SK-N-SH (cell line): ENCODE results near the gene TP53TG5. TPM values are rescaled to one million over a fixed set of nuclear protein-coding genes. Genes with fewer than 3 reads are reported as not detected.

Experiments
- CTCF ChIA-PET: fragments of 300-600, 350-600 bp; formaldehyde crosslinking; extraction: SDS; loops from one replicate; lab custom pipeline; 2021; lab: Yijun Ruan, JAX
- POLR2A ChIA-PET: fragments of 350-600 bp; sonication (Branson Sonifier 250); formaldehyde crosslinking; extraction: SDS; loops from one replicate; lab custom pipeline; 2020; ENCODE audit warnings: antibody characterized with exemption, inconsistent platforms; lab: Yijun Ruan, JAX
- DNase-seq: peaks from one replicate; pipeline ENCODE4 v3.0.0; 2012
- H2AFZ ChIP-seq: fragments of 200-600 bp; sonication (generic); 2 replicates; pipeline ENCODE4 v1.8.1; 2016; ENCODE audit warnings: antibody characterized with exemption, mild to moderate bottlenecking, low read depth
- H3F3A ChIP-seq: fragments of 200-600 bp; sonication (generic); replicated peaks from 2 replicates; pipeline ENCODE3; 2016; ENCODE audit warnings: antibody characterized with exemption, mild to moderate bottlenecking; ENCODE audit not compliant: insufficient read depth
- H3K27ac ChIP-seq, 2 experiments: fragments of 200-500 bp in 1 of 2; fragments of 200-600 bp in 1 of 2; sonication (Bioruptor generic) in 1 of 2; sonication (generic), shearing (Covaris generic) in 1 of 2; 2 replicates each; pipeline versions ENCODE4 v1.5.1 to v1.6.1; 2014 to 2016; ENCODE audit warnings: low read depth in 2 of 2, inconsistent platforms in 1 of 2, low read length in 1 of 2, mild to moderate bottlenecking in 1 of 2, mixed read lengths in 1 of 2
- H3K27me3 ChIP-seq: fragments of 200-600 bp; sonication (generic), shearing (Covaris generic); 2 replicates; pipeline ENCODE4 v1.6.1; 2016; ENCODE audit warnings: mixed run types; ENCODE audit not compliant: insufficient read depth
- H3K36me3 ChIP-seq, 2 experiments: fragments of 200-500 bp in 1 of 2; fragments of 200-600 bp in 1 of 2; sonication (Bioruptor generic) in 1 of 2; sonication (generic) in 1 of 2; replicated peaks in 1 of 2; 2 replicates each; pipeline versions ENCODE3 to v1.5.1; 2014 to 2016; ENCODE audit warnings: low read length in 1 of 2, mild to moderate bottlenecking in 1 of 2; ENCODE audit not compliant: insufficient read depth in 2 of 2, control insufficient read depth in 1 of 2
- H3K4me1 ChIP-seq, 2 experiments: fragments of 200-500 bp in 1 of 2; fragments of 200-600 bp in 1 of 2; sonication (Bioruptor generic) in 1 of 2; sonication (generic), shearing (Covaris generic) in 1 of 2; 2 replicates each; pipeline versions ENCODE4 v1.5.1 to v1.6.1; 2014 to 2016; ENCODE audit warnings: low read depth in 1 of 2, low read length in 1 of 2, mixed run types in 1 of 2; ENCODE audit not compliant: insufficient read depth in 2 of 2, control insufficient read depth in 1 of 2
- H3K4me2 ChIP-seq: fragments of 200-600 bp; sonication (generic), shearing (Covaris generic); 2 replicates; pipeline ENCODE4 v1.6.1; 2017; ENCODE audit warnings: mixed run types
- H3K4me3 ChIP-seq, 2 experiments: fragments of 200-500 bp in 1 of 2; fragments of 200-600 bp in 1 of 2; sonication (Bioruptor generic) in 1 of 2; sonication (generic), shearing (Covaris generic) in 1 of 2; 2 replicates each; pipeline versions ENCODE4 v1.5.1 to v1.8.1; 2014 to 2016; ENCODE audit warnings: low read depth in 2 of 2, inconsistent platforms in 1 of 2, low read length in 1 of 2, mild to moderate bottlenecking in 1 of 2, mixed read lengths in 1 of 2, moderate library complexity in 1 of 2
- H3K79me2 ChIP-seq: fragments of 200-600 bp; sonication (generic); 2 replicates; pipeline ENCODE4 v1.8.1; 2017; ENCODE audit warnings: mild to moderate bottlenecking; ENCODE audit not compliant: insufficient read depth
- H3K9ac ChIP-seq: fragments of 200-600 bp; sonication (generic); 2 replicates; pipeline ENCODE4 v1.6.1; 2017; ENCODE audit warnings: mixed run types
- H3K9me2 ChIP-seq: fragments of 200-600 bp; sonication (generic); 2 replicates; pipeline ENCODE4 v1.6.1; 2017; ENCODE audit warnings: mixed run types
- H3K9me3 ChIP-seq: fragments of 200-600 bp; sonication (generic); 2 replicates; pipeline ENCODE4 v1.6.1; 2017; ENCODE audit warnings: mixed run types, mild to moderate bottlenecking, moderate library complexity
- H4K20me1 ChIP-seq: fragments of 200-600 bp; sonication (generic); 2 replicates; pipeline ENCODE4 v1.6.1; 2017; ENCODE audit warnings: mild to moderate bottlenecking, mixed run types; ENCODE audit not compliant: insufficient read depth
- ELF1 ChIP-seq: IDR thresholded peaks from 2 replicates; pipeline ENCODE4 v1.4.0; 2012
- EP300 ChIP-seq, 2 experiments: IDR thresholded peaks; 2 replicates each; pipeline versions ENCODE4 v1.4.0 to v1.6.1; 2012; ENCODE audit warnings: borderline replicate concordance in 1 of 2, low read depth in 1 of 2, low read length in 1 of 2
- FOSL2 ChIP-seq: IDR thresholded peaks from 2 replicates; pipeline ENCODE4 v1.4.0; 2012; ENCODE audit warnings: low read depth, mild to moderate bottlenecking, moderate library complexity, borderline replicate concordance
- GABPA ChIP-seq: IDR thresholded peaks from 2 replicates; pipeline ENCODE4 v1.4.0; 2012; ENCODE audit warnings: low read depth, mild to moderate bottlenecking
- GATA2 ChIP-seq: sonication (generic); formaldehyde crosslinking; IDR thresholded peaks from 2 replicates; pipeline ENCODE4 v1.5.0; 2020; ENCODE audit warnings: mild to moderate bottlenecking, missing genetic modification reagents
- IRF3 ChIP-seq: fragments of 150-350 bp; IDR thresholded peaks from 2 replicates; pipeline ENCODE4 v1.6.1; 2016; ENCODE audit warnings: mild to moderate bottlenecking, low read depth, low read length
- JUND ChIP-seq: IDR thresholded peaks from 2 replicates; pipeline ENCODE4 v1.4.0; 2012
- MAX ChIP-seq: IDR thresholded peaks from 2 replicates; pipeline ENCODE4 v1.4.0; 2012; ENCODE audit warnings: low read depth
- MXI1 ChIP-seq: IDR thresholded peaks from 2 replicates; pipeline ENCODE4 v1.6.1; 2012; ENCODE audit warnings: mild to moderate bottlenecking, low read depth, low read length, improper control_type of control experiment
- NFIC ChIP-seq: IDR thresholded peaks from 2 replicates; pipeline ENCODE4 v1.4.0; 2012; ENCODE audit warnings: borderline replicate concordance
- NRF1 ChIP-seq: IDR thresholded peaks from 2 replicates; pipeline ENCODE4 v1.6.1; 2012; ENCODE audit warnings: low read depth, mild to moderate bottlenecking, low read length
- PBX3 ChIP-seq: IDR thresholded peaks from 2 replicates; pipeline ENCODE4; 2012
- POLR2AphosphoS5 ChIP-seq: IDR thresholded peaks from 2 replicates; pipeline ENCODE4 v1.6.1; 2012; ENCODE audit warnings: low read depth, low read length
- RCOR1 ChIP-seq: fragments of 150-350 bp; IDR thresholded peaks from 2 replicates; pipeline ENCODE4 v1.6.1; 2017; ENCODE audit warnings: antibody characterized with exemption, low read length
- RXRA ChIP-seq: IDR thresholded peaks from 2 replicates; pipeline ENCODE4 v1.4.0; 2012; ENCODE audit warnings: low read depth, mild to moderate bottlenecking, borderline replicate concordance
- SIN3A ChIP-seq: IDR thresholded peaks from 2 replicates; pipeline ENCODE4 v1.6.1; 2012; ENCODE audit warnings: low read depth, mild to moderate bottlenecking, low read length, moderate library complexity, borderline replicate concordance
- SMC3 ChIP-seq: IDR thresholded peaks from 2 replicates; pipeline ENCODE4 v1.6.1; 2012; ENCODE audit warnings: low read depth, low read length, improper control_type of control experiment
- TAF1 ChIP-seq: IDR thresholded peaks from 2 replicates; pipeline ENCODE4 v1.6.1; 2012; ENCODE audit warnings: low read depth, mild to moderate bottlenecking, low read length, moderate library complexity, borderline replicate concordance
- TCF12 ChIP-seq: IDR thresholded peaks from 2 replicates; pipeline ENCODE4 v1.4.0; 2012
- TEAD4 ChIP-seq: IDR thresholded peaks from 2 replicates; pipeline ENCODE4 v1.4.0; 2012; ENCODE audit warnings: mild to moderate bottlenecking, borderline replicate concordance; ENCODE audit not compliant: insufficient read depth
- USF1 ChIP-seq: IDR thresholded peaks from 2 replicates; pipeline ENCODE4 v1.4.0; 2012; ENCODE audit warnings: low read depth, borderline replicate concordance
- USF2 ChIP-seq: fragments of 150-350 bp; IDR thresholded peaks from 2 replicates; pipeline ENCODE4 v1.6.1; 2017; ENCODE audit warnings: antibody characterized with exemption, low read length, low read depth, borderline replicate concordance
- ZBTB33 ChIP-seq: IDR thresholded peaks from 2 replicates; pipeline ENCODE4 v1.4.0; 2012; ENCODE audit warnings: low read depth, borderline replicate concordance
- WGBS: methylation state at CpG from one replicate; pipeline ENCODE4 v1.1.6; 2017; ENCODE audit warnings: low lambda C conversion rate; 5-methylcytosine and 5-hydroxymethylcytosine counted together
- polyA plus RNA-seq, 3 experiments: library from polyadenylated mRNA; depleted of rRNA; stranded (reverse); fragments of >200 nt; gene quantifications; 2 replicates each; pipeline ENCODE4 v1.2.3, GENCODE V29; 2012

The TP53TG5 gene
- polyA plus RNA-seq, 1 of the 3 experiments (the other 2 are of a cell fraction) = not detected

GRCh38 chr20:45419188-45420091, 41.3 kb upstream of the TP53TG5 start:
- peaks cover 25 to 55% of the 10 kb centered on the region in 2 experiments for H3K36me3 ChIP-seq
- H3K9me2 ChIP-seq = no peaks in the 10 kb centered on the region
- peak overlapping the region in 1 of 2 experiments; percentile 75; a peak in 2 of 4 replicates for H3K27ac ChIP-seq
- no peak overlapping the region for H3K4me3 ChIP-seq
- POLR2A ChIA-PET = no interaction called here
- 67% methylated on average over 14 of the region's 17 CpGs for WGBS
- no peaks in the 10 kb centered on the region for H4K20me1 ChIP-seq
- H3K4me2 ChIP-seq = peak overlapping the region; percentile 27; the same call in 1 of the 2 replicates
- H3K4me1 ChIP-seq = peaks cover 6 to 7% of the 10 kb centered on the region in 2 experiments
- H3K79me2 ChIP-seq = peaks cover 24% of the 10 kb centered on the region
- peaks cover 3% of the 10 kb centered on the region for H3F3A ChIP-seq
- DNase-seq = no peak
- CTCF ChIA-PET = interaction anchor here (0.8 to 1.7 kb wide), 2 partner anchors 18 to 46 kb away, joined by 3 to 15 read pairs; no protein-coding TSS in a partner anchor
- H3K27me3 ChIP-seq = no peaks in the 10 kb centered on the region
- H3K9me3 ChIP-seq = no peaks in the 10 kb centered on the region
- TF ChIP-seq MXI1 (no peak), ELF1 (no peak), FOSL2 (peak; percentile 77), MAX (peak; percentile 66; the same call in 1 of the 2 replicates), TEAD4 (peak; percentile 34; the same call in 1 of the 2 replicates), RCOR1 (no peak), ZBTB33 (no peak), NFIC (peak; percentile 85), JUND (peak; percentile 58), NRF1 (no peak), GATA2 (CRISPR knock-in tag) (no peak), PBX3 (peak; percentile 71), IRF3 (no peak), TAF1 (no peak), SIN3A (no peak), POLR2AphosphoS5 (no peak), TCF12 (peak; percentile 71; the same call in 1 of the 2 replicates), USF2 (no peak), EP300 (IDR thresholded peaks at IDR 0.05; ENCODE audit: borderline replicate concordance in 1 of 2, low read depth in 1 of 2, low read length in 1 of 2) (peak in 1 of 2 experiments; percentile 36; a peak in 1 of 4 replicates), GABPA (no peak), USF1 (no peak), RXRA (no peak), SMC3 (no peak)
- H2AFZ ChIP-seq = no peak overlapping the region
- H3K9ac ChIP-seq = peak overlapping the region; percentile 45
